Activated CD8-positive, alpha-beta T cell treated with anti-CD3 and anti-CD28 coated beads for 36 hours (primary cell): ENCODE data around the gene SH3GL1. TPM values are rescaled to one million over a fixed set of nuclear protein-coding genes. Genes with fewer than 3 reads are reported as not detected.
"Not testable (repeated sequence)": the region's sequence is repeated elsewhere in the genome, so short reads cannot be mapped to it uniquely, and the experiment has no call there.

Experiments used
- ATAC-seq: fragments of 200-7000 bp; cut with Tn5 transposase; one replicate; pipeline ENCODE4 v1.10.0; 2021; ENCODE audit warnings: mild to moderate bottlenecking, moderate library complexity
- CTCF ChIA-PET: fragments of 350-600 bp; sonication (Branson Sonifier 250); formaldehyde crosslinking; loops from one replicate; lab custom pipeline; 2021; ENCODE audit warnings: antibody characterized with exemption; lab: Charles Lee
- POLR2A ChIA-PET: fragments of 350-600 bp; sonication (Branson Sonifier 250); formaldehyde crosslinking; loops from one replicate; lab custom pipeline; 2021; ENCODE audit warnings: antibody characterized with exemption; lab: Charles Lee
- DNase-seq: peaks from one replicate; pipeline ENCODE4 v3.0.0-alpha.2; 2020
- H3K27ac Mint-ChIP-seq: one replicate; pipeline ENCODE4 v1.8.0; 2021; ENCODE audit warnings: mild to moderate bottlenecking, mixed read lengths
- H3K27me3 Mint-ChIP-seq: one replicate; pipeline ENCODE4 v1.8.0; 2021; ENCODE audit warnings: mixed read lengths
- H3K36me3 Mint-ChIP-seq: one replicate; pipeline ENCODE4 v1.8.0; 2021; ENCODE audit warnings: low read depth, mixed read lengths
- H3K4me1 Mint-ChIP-seq: one replicate; pipeline ENCODE4 v1.8.0; 2021; ENCODE audit warnings: low read depth, mixed read lengths
- H3K4me3 Mint-ChIP-seq: one replicate; pipeline ENCODE4 v1.8.0; 2021; ENCODE audit warnings: mild to moderate bottlenecking, moderate library complexity, mixed read lengths
- H3K9me3 Mint-ChIP-seq: one replicate; pipeline ENCODE4 v1.8.0; 2021; ENCODE audit warnings: mixed read lengths
- CTCF ChIP-seq: fragments of 200-600 bp; IDR thresholded peaks from one replicate; pipeline ENCODE4 v1.8.0; 2022; ENCODE audit warnings: antibody characterized with exemption, mild to moderate bottlenecking
- intact Hi-C: fragments of 100-400 bp; cut with micrococcal nuclease; formaldehyde crosslinking; loops from one replicate; pipeline ENCODE4 v1.10.0; 2022
- total RNA-seq, 2 experiments: library from RNA; stranded (reverse); gene quantifications; one replicate each; pipeline ENCODE4 v1.2.3, GENCODE V29; 2021

SH3GL1 gene
- total RNA-seq, 2 experiments from 2014 or later: 53.1 to 59.2 TPM

DNA sequence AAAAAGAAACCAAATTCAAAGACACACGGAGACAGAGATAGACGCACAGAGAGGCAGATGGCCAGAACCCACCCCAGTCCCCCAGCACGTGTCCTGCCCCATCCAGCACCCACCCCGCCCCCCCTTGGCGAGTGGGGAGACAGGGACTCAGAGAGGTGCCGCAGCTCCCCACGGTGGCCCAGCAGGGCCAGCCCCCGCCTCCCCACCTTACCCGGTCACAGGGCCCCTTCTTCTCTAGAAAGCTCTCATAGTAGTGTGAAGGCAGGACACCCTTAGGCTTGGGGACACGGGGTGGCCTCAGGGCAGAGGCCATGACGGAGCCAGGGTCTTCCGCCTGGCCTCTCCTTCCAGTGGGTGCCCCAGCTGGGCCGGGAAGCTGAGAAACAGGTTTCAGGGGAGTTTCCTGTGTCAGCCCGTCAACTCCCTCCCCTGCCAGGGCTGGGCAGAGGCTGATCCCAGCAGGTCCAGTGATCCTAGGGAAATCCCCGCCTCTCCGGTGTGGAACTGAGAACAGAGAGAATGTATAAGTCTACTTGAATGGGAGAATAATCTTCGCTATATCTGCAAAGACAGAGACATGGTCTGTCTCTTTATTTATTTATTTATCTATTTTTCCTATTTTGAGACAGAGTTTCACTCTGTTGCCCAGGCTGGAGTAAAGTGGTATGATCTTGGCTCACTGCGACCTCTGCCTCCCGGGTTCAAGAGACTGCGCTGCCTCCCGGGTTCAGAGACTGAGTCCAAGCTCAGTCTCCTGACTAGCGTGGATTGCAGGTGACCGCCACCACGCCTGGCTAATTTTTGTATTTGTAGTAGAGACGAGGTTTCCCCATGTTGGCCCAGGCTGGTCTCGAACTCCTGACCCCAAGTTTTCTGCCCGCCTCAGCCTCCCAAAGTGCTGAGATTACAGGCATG, 61.6 kb downstream of the SH3GL1 start, which contains the start of gene STAP2:
TSS of gene STAP2 (minus strand) at position 387 of the 915 bp plus-strand sequence. CDS start at position 313, 74 bp downstream.
- peaks cover 15% of the 10 kb centered on the region for H3K4me1 Mint-ChIP-seq
- H3K27ac Mint-ChIP-seq: peak within 1 kb of the TSS; percentile 84
- H3K36me3 Mint-ChIP-seq: peaks cover 19% of the 10 kb centered on the region
- intact Hi-C loops: no loop called here
- peak; percentile 63 for DNase-seq
- no peak for TF ChIP-seq CTCF
- H3K4me3 Mint-ChIP-seq: peak within 1 kb of the TSS; percentile 79
- ChIA-PET POLR2A (interaction anchor here (0.7 to 2.1 kb wide), 4 partner anchors 8 to 576 kb away, joined by 3 to 10 read pairs (median 4); partner anchors contain the start of gene MRPL54), CTCF (interaction anchor here (0.7 to 3.6 kb wide), 3 partner anchors 14 to 72 kb away, joined by 3 to 14 read pairs (median 11); no protein-coding TSS in a partner anchor)
- ATAC-seq: no peak
- H3K27me3 Mint-ChIP-seq: no peaks in the 10 kb centered on the region
- peaks cover 5% of the 10 kb centered on the region for H3K9me3 Mint-ChIP-seq

DNA sequence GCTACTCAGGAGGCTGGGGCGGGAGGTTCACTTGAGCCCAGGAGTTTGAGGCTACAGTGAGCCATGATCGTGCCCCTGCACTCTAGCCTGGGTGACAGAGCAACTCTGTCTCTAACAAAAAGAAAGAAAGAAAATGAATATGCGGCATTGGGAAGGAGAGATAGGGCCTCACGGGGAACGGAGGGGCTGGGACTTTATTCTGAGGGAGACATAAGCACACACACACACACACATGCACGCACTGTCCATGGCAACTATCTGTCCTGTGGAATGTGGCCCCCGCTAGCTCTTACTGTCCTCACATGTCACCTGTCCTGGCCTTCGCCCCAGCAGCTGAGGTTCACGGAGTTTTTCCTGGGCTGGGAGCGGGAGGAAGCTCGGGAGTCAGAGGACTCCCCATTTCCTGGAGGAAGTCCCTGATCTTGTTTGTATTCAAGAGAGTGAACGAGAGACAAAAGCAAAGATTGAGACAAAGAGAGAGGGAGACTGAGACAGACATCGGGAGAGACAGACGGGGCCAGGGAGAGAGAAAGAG, 62.4 kb downstream of the SH3GL1 start:
- peak overlapping the region; percentile 84 for H3K27ac Mint-ChIP-seq
- ChIA-PET POLR2A (interaction anchor here (0.7 to 1.6 kb wide), 6 partner anchors 8 to 576 kb away, joined by 3 to 4 read pairs (median 3); partner anchors contain the start of gene MRPL54), CTCF (interaction anchor here (0.7 to 3.6 kb wide), 3 partner anchors 15 to 71 kb away, joined by 3 to 14 read pairs (median 11); no protein-coding TSS in a partner anchor)
- DNase-seq: no peak
- H3K27me3 Mint-ChIP-seq: no peaks in the 10 kb centered on the region
- TF ChIP-seq CTCF: no peak
- no peak for ATAC-seq
- H3K9me3 Mint-ChIP-seq: peaks cover 5% of the 10 kb centered on the region
- H3K36me3 Mint-ChIP-seq: peaks cover 19% of the 10 kb centered on the region
- H3K4me3 Mint-ChIP-seq: peak overlapping the region; percentile 79
- H3K4me1 Mint-ChIP-seq: peaks cover 15% of the 10 kb centered on the region
- intact Hi-C loops: no loop called here

GRCh38 chr19:4334929-4335570, 65.3 kb downstream of the SH3GL1 start:
- no peak overlapping the region for H3K4me3 Mint-ChIP-seq
- intact Hi-C loops: no loop called here
- DNase-seq: no peak
- POLR2A ChIA-PET: interaction anchor here (1.0 to 1.3 kb wide), 2 partner anchors 11 to 27 kb away, joined by 3 read pairs; no protein-coding TSS in a partner anchor
- ATAC-seq: no peak
- H3K27me3 Mint-ChIP-seq: no peaks in the 10 kb centered on the region
- TF ChIP-seq CTCF: no peak
- H3K4me1 Mint-ChIP-seq: peaks cover 12% of the 10 kb centered on the region
- CTCF ChIA-PET: no interaction called here
- no peak overlapping the region for H3K27ac Mint-ChIP-seq
- peaks cover 5% of the 10 kb centered on the region for H3K9me3 Mint-ChIP-seq
- peaks cover 20% of the 10 kb centered on the region for H3K36me3 Mint-ChIP-seq

DNA sequence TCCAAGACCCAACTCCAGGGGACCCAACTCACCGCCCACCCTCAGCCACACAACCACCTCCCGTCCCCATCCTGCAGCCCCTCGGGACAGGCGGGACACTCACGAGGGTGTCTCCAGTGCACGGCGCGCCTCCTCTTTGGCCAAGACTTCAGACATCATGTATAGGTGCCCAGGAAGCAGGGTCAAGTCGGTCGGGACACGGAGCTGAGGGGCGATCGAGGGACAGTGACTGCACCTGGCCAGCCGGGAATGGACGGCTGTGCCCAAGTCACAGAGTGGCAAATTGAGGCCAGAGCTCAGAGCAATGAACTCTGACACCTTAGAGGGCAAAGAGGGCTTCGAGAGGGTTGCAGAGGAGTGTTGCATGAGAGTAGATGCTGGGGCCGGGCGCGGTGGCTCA, 70.5 kb downstream of the SH3GL1 start:
- peaks cover 26% of the 10 kb centered on the region for H3K4me1 Mint-ChIP-seq
- CTCF ChIA-PET: interaction anchor here (1.7 kb wide), 1 partner anchor 63 kb away, joined by 6 read pairs; no protein-coding TSS in a partner anchor
- peaks cover 2% of the 10 kb centered on the region for H3K9me3 Mint-ChIP-seq
- no peak for ATAC-seq
- no peaks in the 10 kb centered on the region for H3K27me3 Mint-ChIP-seq
- intact Hi-C loops: no loop called here
- H3K4me3 Mint-ChIP-seq: peak overlapping the region; percentile 93
- peaks cover 26% of the 10 kb centered on the region for H3K36me3 Mint-ChIP-seq
- POLR2A ChIA-PET: interaction anchor here (0.6 to 1.8 kb wide), 5 partner anchors 8 to 30 kb away, joined by 3 to 10 read pairs (median 4); partner anchors contain the start of gene STAP2
- no peak for TF ChIP-seq CTCF
- peak overlapping the region; percentile 38 for H3K27ac Mint-ChIP-seq
- DNase-seq: no peak

GRCh38 chr19:4328991-4329681, 71.2 kb downstream of the SH3GL1 start:
- H3K9me3 Mint-ChIP-seq, CTCF ChIA-PET, ATAC-seq, H3K27me3 Mint-ChIP-seq, intact Hi-C loops: not testable (repeated sequence)
- peaks cover 19% of the 10 kb centered on the region for H3K36me3 Mint-ChIP-seq
- POLR2A ChIA-PET: interaction anchor here (0.6 to 1.6 kb wide), 4 partner anchors 9 to 29 kb away, joined by 3 to 4 read pairs (median 4); partner anchors contain the start of gene STAP2
- peak overlapping the region; percentile 93 for H3K4me3 Mint-ChIP-seq
- peaks cover 26% of the 10 kb centered on the region for H3K4me1 Mint-ChIP-seq
- peak; percentile 67 for DNase-seq
- H3K27ac Mint-ChIP-seq: peak overlapping the region; percentile 92
